ENCODE data around the gene PAPPA2.

- no peak for TF ChIP-seq CTCF (IDR thresholded peaks at IDR 0.05)
- no peak for TF ChIP-seq POLR2A (IDR thresholded peaks at IDR 0.05)
Observed at GRCh38 chr1:176796583-176796982, 333.6 kb downstream of the PAPPA2 start.

Data from breast epithelium (tissue), 3 donors.